GM19351 (cell line): ENCODE measurements around the gene CXorf51B.
"Not testable (repeated sequence)": the region's sequence is repeated elsewhere in the genome, so short reads cannot be mapped to it uniquely, and the experiment has no call there.

Experiments
- ATAC-seq: cut with Tn5 transposase; IDR thresholded peaks from one replicate; pipeline ENCODE4 v1.9.1; 2021; ENCODE audit warnings: mild to moderate bottlenecking, moderate library complexity; ENCODE audit not compliant: unreplicated experiment

The CXorf51B gene

DNA sequence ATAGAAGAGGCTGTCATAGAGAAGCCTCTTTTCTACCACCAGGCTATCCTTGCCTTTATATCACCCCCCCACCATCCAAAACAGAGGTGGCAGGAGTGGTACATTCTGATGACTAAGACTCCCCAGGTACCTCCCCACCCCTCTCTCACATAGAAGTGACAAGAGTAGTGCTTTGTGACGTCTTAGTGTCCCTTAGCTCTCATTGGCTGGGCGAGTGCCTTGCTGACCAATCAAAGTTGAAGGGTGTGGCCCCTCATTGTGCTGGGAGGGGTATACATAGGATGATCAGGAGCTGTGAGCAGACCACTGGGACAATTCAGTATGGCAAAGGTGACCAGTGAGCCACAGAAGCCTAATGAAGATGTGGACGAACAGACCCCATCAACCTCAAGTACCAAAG, at the start of gene CXorf51B:
Gene CXorf51B (plus strand): TSS at position 301 of the 400 bp plus-strand sequence. CDS start 21 bp downstream, at position 322.
- ATAC-seq = not testable (repeated sequence)

DNA sequence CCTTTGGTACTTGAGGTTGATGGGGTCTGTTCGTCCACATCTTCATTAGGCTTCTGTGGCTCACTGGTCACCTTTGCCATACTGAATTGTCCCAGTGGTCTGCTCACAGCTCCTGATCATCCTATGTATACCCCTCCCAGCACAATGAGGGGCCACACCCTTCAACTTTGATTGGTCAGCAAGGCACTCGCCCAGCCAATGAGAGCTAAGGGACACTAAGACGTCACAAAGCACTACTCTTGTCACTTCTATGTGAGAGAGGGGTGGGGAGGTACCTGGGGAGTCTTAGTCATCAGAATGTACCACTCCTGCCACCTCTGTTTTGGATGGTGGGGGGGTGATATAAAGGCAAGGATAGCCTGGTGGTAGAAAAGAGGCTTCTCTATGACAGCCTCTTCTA, 5.1 kb downstream of the CXorf51B start, which contains the start of gene CXorf51A:
Gene CXorf51A (minus strand): TSS at position 101 of the 400 bp plus-strand sequence. CDS start 21 bp downstream, at position 80.
- not testable (repeated sequence) for ATAC-seq

DNA sequence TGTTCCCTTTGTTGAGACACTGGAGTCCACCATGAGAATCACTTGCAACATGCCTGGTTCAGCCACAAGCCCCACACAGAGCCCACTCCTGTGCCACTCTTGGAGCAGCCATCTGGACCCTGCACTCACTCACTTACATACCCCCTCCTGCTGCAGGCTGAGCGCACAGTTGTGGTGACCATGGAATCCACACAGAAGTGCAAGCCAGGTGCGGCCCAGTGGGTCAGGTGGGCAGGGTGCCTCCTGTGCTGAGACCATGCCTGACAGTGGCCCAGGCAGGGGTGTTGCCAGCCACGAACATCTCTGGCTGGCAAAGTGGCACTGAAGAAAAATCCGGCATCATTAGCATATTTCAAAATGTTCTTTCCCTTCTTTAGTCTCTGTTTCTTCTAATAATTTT, 22.4 kb downstream of the CXorf51B start:
- no peak for ATAC-seq

DNA sequence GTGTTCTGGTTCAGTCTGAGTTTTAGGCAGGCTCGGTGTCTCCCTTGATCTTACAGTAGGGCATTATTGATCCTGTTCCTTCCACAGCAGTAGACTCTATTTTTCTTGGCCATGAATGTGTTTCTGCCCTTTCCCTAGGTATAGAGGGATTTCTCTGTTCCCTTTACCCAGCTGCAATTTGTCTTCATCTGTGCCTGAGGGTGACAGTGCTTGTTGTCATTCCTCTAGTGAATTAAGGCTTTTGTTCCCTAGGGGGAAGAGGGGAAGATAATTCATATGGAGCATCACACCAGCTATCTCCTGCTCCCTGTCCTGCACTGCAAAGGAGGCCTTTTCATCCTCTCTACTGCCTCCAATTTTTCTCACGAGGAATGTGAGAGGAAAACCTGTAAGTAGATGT, 44.7 kb downstream of the CXorf51B start:
- no peak for ATAC-seq
